GM21576 (cell line): ENCODE data around the gene RPSA.
A peak's percentile ranks its signal among the peaks of the same experiment; 100 is the strongest.
"Not testable (repeated sequence)": the region's sequence is repeated elsewhere in the genome, so short reads cannot be mapped to it uniquely, and the experiment has no call there.

Source experiments
- ATAC-seq: cut with Tn5 transposase; IDR thresholded peaks from one replicate; pipeline ENCODE4 v1.9.1; 2021; ENCODE audit warnings: mild to moderate bottlenecking, moderate library complexity; ENCODE audit not compliant: unreplicated experiment

Gene RPSA

DNA sequence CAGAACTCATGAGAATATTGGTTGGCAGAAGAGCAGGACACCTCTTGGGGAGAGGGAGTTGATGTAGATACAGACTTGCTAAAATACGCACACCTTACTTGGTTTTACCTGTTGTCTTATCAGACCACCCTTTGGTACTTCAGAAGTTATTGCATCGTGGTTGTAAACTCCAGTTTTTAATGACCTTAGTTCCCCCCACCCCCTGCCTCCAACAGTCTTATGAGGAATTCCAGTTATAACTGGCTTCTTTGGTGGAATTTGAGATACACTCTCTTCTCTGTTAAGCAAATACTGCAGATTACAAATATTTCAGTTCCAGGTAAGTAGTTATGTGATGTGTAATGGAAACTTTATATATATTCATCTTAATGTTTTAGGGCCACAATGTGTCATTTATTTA lies 18.4 kb upstream of the RPSA start:
- ATAC-seq, result no peak

DNA sequence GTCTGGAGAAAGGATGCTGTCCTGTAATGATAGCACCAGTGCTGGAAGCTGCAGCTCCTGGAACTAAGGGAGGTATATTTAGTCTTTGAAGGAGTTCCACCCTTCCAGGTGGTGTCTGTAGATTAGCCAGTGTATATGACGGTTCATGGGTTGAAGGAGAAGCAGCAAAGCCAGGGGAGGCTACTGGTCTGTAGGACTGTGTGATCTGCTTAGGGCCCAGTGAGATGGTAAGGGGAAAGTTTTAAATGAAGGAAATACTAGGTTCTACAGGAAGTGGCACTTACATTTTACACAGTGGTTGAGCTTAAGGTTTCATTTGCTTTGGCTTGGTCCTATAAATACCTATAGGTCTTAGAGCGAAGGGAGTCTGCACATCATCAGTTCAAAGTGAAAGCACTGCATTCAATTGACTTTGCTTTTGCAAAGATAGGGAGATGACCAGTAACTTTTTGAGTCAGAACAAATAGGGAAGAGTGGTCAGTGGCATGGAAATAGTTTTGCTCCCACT lies 17.7 kb upstream of the RPSA start:
- ATAC-seq, result peak; percentile 79

DNA sequence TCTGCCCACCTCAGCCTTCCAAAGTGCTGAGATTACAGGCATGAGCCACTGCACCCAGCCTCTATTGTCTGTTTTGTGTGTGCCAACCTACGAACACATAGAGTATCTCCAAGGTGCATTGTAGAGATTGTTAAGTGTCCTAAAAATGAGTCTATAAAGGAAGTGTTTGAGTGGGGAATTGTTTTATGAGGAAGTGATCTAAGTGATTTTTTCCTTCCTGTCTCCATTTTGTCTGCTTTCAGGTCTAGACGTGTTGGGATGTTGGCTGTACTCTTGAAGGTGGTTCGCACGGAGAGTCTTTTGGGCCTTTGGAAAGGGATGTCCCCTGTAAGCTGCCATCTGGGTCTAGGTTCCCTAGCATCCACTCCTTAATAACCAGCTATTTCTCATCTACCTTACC lies 16.3 kb upstream of the RPSA start:
- ATAC-seq, result no peak

DNA sequence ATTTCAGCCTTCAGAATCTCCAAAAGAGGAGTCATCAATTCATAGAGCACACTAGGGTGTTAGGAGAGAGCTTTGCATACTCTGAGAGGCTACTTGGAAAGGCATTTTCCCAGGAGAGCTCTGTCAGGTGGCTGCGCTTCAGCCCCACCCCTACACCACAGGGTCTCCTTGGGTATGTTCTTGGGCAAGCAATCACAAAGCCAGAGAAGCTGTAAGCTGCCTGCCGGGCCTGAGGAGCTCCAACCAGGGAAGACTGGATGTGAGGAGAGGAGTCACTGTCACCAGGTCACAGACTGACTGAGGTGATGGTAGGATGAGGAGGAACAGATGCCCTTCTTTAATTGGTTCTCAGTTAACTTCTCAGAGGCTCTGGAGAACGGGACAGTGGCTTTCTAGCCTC lies 9.8 kb upstream of the RPSA start:
- ATAC-seq, result no peak

DNA sequence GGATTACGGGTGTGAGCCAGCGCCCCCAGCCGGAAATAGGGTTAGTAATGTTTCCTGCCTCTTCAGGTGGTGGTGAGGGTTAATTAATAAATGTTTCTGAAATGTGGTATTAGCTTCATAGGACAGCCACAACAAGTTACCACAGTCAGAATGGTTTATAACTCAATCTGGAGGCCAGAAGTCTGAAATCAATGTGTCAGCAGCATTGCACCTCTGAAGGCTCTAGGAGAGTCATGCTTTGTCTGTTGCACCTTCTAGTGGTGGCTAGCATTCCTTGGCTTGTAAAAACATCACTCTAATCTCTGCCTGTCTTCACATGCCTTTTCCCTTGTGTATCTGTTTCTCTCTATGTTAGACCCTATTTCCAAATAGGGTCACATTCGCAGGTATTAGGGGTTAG lies 7.8 kb upstream of the RPSA start:
- no peak for ATAC-seq

DNA sequence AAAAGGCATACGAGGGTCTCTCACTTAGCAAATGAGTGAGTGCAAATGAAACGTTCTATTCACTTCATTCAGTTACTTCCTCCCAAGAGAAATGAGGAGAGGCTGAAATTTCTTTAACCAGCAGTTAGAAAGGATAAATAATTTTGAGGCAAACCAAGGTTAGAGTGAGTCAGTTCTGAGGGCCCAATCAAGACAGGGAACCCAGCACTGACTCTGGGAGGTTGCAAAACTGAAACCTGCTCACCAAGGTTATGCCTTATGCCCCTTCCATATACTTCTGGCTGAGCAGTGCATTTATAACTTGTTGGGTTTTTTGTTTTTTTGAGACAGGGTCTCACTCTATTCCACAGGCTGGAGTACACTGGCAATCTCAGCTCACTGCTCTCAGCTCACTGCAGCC lies 4.5 kb upstream of the RPSA start:
- ATAC-seq, result no peak

DNA sequence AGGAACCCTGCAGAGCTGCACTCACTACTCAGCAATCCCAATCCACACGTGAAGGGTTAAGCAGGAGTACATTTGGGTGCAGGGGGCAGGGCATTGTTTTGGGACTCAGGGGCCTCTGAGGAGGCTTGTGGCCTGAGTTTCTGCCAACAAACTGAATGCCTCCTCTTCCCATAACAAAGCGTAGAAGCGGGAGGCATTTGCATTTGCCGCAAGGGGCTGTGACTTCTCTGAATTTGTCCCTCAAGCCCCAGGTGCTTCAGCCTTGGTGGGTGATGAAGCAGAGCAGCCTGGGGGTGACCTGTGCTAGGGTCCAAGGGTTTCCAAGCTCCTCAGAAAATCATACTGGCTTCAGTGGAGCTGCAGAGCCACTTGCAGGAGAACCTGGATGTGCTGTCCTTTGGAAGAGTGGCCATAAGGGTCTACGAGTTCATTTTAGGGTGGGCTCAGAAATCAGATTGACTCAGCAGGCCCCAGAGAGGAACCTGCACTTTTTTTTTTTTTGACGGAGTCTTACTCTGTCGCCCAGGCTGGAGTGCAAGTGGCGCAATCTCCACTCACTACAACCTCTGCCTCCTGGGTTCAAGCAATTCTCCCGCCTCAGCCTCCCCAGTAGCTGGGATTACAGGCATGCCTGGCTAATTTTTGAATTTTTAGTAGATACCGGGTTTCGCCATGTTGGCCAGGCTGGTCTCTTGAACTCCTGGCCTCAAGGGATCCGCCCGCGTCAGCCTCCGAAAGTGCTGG lies 1.4 kb upstream of the RPSA start:
- no peak for ATAC-seq

DNA sequence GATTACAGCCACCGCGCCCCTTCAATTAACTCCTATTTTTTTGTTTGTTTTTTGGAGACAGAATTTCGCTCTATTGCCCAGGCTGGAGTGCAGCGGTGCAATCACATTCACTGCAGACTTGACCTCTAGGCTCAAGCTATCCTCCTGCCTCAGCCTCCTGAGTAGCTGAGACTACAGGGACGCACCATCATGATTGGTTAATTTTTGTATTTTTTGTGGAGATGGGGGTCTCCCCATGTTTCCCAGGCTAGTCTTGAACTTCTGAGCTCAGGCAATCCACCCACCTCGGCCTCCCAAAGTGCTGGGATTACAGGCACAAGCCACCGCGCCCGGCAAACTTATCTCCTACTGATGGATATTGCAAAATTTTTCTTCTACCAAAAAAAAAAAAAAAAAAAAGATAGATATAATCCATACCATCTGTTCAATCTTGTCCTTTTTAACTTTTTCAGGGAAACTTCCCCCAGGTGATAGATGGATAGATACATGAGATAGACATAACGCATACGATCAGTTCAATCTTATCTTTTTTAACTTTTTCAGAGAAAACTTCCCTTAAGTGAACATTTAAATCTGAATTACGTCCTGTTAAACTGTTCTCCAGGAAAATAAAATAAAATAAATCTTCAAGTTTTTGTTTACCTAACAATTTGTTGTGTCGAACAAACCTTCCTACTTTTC lies 693 bp upstream of the RPSA start:
- ATAC-seq, result no peak

DNA sequence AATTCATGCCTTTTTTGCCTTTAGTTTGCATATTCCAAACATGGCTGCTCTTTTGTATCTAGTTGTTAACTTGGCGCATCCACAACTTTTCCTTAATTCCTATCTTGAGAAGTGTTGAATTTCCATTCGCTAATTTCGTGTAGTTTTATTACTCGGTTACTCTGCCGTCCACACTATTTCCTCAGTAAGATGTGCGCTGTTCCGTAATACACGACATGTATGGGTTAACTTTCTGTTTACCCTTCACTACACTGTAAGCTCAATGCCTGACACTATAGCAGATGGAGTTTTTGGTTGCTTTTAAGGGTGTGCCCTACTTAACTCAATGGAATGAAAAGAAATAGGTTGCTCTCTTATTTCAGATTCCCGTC lies 724 bp downstream of the RPSA start:
- ATAC-seq, result no peak

DNA sequence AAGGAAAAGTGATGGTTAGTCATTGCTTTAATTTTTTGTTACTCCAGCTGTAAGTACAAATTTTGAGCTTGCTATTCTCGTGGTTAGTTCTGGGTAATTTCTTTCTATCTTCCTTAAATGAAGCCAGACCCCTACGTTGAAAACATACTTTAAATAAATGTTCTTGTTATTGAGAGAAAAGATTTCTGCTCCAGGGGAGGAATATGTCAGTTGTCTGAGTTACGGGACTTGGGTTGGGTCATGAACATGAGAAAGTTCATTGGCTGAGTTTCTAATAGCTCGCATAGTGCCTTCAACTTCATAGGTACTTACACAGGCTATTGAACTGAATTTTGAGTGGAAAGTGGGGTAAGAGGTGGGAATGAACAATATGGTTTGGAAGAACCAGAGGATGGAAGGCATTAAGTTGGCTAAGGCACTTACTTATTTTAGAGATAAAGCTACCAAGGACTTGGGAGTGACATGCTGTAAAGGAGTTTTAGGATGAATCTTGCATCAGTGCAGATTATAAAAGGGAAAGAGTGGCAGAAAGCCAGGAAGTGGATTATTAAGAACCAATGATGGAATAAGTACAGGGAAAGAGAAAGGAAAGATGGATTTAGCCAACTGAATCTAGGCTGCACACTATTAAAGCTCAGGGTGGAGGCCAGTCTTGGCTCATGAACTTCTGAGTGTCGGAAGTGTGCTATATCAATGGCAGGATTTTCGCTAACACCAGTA lies 1.4 kb downstream of the RPSA start:
- no peak for ATAC-seq

DNA sequence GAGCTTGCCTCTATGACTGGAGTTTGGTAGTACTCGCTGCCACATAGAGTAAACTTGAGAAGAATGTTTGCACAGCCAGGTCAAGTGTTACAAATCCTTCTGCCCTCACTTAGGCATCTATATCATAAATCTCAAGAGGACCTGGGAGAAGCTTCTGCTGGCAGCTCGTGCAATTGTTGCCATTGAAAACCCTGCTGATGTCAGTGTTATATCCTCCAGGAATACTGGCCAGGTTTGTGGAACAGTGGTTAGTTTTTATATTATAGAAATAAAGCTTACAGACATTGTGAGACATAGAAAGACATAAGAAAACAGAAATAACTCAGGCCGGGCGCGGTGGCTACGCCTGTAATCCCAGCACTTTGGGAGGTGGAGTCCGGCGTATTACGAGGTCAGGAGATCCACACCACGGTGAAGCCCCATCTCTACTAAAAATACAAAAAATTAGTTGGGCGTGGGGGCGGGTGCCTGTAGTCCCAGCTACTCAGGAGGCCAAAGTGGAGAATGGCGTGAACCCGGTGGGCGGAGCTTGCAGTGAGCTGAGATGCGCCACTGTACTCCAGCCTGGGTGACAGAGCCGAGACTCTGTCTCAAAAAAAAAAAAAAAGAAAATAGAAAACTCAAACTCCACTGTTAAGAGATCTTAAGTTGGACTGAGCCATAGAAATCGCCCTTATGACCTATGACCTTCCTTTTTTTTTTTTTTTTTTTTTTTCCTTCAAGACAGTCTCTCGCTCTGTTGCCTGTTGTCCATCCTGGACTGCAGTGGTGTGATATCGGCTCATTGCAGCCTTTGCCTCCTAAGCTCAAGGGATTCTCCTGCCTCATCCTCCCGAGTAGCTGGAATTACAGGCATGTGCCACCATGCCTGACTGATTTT lies 2.2 kb downstream of the RPSA start:
- no peak for ATAC-seq

DNA sequence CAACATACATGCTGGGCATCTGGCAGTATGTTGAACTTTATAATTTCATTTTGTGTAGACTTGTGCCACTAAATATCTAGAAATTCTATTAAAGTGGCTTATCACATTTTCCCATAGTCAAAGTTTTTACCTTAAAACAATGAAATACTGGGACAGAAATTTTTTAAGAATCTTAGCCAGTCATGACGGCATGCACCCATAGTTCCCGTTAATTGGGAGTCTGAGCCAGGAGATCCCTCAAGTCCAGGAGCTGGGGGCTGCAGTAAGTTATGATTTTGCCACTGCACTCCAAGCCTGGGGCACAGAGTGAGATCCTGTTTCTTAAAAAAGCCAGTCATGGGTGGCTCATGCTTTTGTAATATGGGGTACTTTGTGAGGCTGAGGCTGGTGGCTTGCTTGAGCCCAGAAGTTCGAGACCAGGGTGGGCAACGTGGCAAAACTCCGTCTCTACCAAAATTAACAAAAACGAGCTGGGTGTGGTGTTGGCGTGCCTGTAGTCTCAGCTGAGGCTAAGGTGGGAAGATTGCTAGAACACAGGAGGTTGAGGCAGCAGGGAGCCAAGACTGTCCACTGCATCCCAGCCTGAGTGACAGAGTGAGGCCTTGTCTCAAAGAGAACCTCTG lies 3.1 kb downstream of the RPSA start:
- no peak for ATAC-seq

DNA sequence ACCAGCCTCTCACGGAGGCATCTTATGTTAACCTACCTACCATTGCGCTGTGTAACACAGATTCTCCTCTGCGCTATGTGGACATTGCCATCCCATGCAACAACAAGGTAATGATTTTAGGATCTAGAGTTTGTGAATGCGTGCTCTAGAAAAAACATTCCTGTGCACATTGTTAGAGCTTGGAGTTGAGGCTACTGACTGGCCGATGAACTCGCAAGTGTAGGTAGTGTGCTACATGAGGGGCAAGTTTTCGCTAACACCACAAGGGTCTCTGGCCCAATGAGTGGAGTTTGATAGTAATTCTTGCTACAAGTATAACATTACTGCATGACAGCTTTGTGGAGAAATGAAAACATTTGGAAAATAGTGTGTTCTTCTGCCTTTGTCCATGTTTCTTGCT lies 4.4 kb downstream of the RPSA start:
- ATAC-seq, result no peak

DNA sequence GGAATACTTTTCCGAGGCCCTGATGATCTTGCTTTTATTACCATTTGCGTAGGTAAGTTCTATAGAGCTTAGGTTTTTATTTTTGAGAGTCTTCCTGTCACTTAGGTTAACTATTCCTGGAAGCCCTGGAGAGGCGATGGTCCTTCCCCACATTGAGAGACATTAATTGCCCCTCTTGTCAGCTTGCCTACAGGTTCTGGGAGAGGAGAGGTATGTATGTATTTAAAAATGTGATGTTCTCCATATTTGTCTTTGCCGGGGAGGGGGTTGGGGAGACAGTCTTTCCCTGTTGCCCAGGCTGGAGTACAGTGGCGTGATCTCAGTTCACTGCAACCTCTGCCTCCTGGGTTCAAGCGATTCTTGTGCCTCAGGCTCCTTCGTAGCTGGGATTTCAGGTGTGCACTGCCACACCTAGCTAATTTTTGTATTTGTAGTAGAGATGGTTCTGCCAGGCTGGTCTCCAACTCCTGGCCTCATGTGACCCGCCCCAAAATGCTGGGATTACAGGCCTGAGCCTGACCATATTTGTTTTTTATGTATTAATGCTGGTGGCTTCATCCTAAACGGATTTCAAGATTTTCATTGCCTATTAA lies 6.2 kb downstream of the RPSA start:
- no peak for ATAC-seq

DNA sequence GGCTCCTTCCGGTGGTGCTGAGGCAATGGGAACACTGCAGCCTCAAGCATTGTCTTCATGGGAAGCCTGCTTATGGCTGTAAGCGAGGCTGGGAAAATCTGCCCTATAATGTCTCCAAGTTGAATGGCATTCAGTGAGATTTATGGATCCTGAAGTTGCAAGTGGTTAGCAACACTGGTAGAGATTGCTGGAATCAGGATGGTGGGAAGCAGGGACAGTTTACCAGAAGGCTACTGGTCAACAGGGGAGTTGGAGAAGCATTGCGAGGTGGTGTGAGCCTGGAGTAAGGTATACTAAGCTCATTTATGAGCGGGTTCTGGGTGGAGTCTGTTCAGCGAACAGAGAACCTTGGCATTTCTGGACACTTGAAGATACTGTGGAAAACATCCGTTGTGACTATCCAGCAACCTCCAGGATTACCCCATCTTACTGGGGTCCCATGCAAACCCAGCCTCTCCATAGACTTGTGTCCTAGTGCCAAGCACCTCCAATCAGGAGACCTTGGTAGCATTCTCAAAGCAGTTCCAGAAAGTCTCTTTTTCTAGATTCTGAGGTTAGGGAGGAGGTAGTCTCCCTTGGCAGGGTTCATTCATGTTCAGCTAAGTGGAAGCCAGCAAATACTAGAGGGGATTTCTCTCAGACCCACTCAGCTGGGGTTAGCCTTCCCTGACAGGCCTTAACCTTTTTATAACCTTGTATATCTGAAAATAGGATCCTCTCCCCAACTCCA lies 7.3 kb downstream of the RPSA start:
- no peak for ATAC-seq

DNA sequence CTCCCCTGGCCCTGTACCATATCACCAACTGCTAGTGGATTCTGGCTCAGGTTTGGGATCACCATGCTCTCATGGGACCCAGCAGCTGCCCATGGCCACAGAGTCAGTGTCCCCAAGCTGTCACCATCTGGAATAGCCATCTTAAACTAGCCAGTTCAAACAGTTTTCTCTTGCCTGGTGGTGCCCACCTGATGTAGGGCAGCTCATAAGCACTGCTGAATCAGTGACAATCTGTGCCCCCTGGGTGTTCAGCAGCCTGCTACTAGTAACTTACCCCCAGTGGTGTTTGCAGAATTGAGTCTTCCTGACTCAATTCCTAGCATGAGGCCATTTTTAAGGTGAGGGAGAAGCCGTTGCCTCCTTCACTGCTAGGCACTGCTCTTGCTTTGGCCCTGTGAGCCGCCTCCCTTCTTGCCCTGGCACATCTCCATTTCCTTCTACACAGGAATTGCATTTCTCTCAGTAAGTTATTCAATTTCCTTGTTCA lies 7.9 kb downstream of the RPSA start:
- ATAC-seq, result no peak

DNA sequence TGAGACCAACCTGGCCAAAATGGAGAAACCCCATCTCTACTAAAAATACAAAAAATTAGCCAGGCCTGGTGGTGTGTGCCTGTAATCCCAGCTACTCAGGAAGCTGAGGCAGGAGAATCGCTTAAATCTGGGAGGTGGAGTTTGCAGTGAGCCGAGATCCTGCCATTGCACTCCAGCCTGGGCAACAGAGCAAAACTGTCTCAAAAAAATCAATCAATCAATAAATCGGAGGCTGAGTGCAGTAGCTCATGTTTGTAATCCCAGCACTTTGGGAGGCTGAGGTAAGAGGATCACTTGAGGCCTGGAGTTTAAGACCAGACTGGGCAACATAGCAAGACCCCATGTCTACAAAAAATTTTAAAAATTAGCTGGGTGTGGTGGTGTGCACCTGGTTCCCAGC lies 8.8 kb downstream of the RPSA start:
- not testable (repeated sequence) for ATAC-seq

DNA sequence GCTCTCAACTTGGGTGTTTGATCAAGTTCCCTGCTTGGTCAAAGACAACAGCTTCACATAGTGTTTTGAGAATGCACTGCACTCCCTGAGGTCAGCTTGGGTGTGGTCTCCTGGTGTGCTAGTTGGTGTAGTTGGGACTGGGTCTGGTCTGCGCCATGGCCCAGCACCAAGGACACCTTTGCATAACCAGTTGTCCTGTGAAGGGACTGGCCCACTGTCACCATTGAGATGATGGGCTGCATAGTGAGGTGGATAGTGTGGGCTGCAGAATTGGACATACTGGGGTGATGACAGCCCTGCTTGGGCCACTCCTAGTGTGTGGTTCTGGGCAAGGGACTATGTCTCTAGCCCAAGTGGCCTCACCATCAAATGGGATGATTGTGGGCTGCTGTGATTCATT lies 9.5 kb downstream of the RPSA start:
- ATAC-seq, result no peak

DNA sequence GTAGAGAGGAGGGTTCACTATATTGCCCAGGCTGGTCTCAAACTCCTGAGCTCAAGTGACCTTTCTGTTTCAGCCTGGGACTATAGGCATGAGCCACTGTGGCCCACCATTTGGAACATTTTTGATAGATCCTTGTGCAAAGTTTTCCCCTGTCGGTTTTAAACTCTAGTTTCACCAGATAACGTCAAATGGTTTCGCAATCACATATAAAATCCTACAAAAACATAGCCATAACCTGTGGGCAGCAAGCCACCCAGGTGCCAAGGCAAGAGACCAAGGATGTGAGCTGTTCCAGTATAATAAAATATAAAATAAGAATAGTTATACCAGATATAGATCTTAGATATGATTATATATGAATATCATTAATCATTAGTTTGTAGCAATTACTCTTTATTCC lies 10.5 kb downstream of the RPSA start:
- not testable (repeated sequence) for ATAC-seq
